Fibroblast of villous mesenchyme (primary cell): ENCODE measurements around the gene DNAH2. TPM values are rescaled to one million over a fixed set of nuclear protein-coding genes. Genes with fewer than 3 reads are reported as not detected.
"Not testable (repeated sequence)": the region's sequence is repeated elsewhere in the genome, so short reads cannot be mapped to it uniquely, and the experiment has no call there.

Experiments
- DNase-seq: peaks from one replicate; pipeline ENCODE4 v3.0.0-alpha.2; 2010; ENCODE audit warnings: low read depth
- H3K4me3 ChIP-seq: 2 replicates; pipeline ENCODE4 v1.5.1; 2011; ENCODE audit warnings: low read depth, mild to moderate bottlenecking, low read length
- total RNA-seq: library from RNA; depleted of rRNA; stranded (reverse); fragments of >200 nt; gene quantifications from 2 replicates; pipeline ENCODE4 v1.2.3, GENCODE V29; 2012
- TF ChIP-seq, protein P1 (sequence below): IDR thresholded peaks from 2 replicates; pipeline ENCODE4 v1.5.1; 2012; ENCODE audit warnings: low read depth, mild to moderate bottlenecking, low read length; ENCODE audit not compliant: insufficient read depth

Gene DNAH2
- total RNA-seq, 1 donor, result 0.43 TPM

DNA sequence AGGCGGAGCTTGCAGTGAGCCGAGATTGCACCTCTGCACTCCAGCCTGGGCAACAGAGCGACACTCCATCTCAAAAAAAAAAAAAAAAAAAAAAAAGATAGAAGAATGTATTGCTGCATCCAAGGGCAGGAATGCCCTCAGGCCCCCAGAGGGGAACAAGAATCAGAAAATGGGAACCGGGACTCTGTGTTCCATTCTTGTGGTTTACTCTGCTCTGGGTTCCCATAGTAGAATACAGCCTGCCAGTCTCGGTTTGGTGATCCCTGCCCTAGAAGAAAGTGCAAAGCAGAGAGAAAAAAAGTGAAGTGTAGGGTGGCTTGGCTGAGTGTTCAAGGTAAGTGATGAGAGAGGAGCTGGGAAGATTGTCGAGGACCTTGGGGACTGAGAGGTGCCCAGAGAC, 89.0 kb downstream of the DNAH2 start:
- TF ChIP-seq, protein P1, sequence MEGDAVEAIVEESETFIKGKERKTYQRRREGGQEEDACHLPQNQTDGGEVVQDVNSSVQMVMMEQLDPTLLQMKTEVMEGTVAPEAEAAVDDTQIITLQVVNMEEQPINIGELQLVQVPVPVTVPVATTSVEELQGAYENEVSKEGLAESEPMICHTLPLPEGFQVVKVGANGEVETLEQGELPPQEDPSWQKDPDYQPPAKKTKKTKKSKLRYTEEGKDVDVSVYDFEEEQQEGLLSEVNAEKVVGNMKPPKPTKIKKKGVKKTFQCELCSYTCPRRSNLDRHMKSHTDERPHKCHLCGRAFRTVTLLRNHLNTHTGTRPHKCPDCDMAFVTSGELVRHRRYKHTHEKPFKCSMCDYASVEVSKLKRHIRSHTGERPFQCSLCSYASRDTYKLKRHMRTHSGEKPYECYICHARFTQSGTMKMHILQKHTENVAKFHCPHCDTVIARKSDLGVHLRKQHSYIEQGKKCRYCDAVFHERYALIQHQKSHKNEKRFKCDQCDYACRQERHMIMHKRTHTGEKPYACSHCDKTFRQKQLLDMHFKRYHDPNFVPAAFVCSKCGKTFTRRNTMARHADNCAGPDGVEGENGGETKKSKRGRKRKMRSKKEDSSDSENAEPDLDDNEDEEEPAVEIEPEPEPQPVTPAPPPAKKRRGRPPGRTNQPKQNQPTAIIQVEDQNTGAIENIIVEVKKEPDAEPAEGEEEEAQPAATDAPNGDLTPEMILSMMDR, result no peak
- no peak overlapping the region for H3K4me3 ChIP-seq
- DNase-seq, result no peak

DNA sequence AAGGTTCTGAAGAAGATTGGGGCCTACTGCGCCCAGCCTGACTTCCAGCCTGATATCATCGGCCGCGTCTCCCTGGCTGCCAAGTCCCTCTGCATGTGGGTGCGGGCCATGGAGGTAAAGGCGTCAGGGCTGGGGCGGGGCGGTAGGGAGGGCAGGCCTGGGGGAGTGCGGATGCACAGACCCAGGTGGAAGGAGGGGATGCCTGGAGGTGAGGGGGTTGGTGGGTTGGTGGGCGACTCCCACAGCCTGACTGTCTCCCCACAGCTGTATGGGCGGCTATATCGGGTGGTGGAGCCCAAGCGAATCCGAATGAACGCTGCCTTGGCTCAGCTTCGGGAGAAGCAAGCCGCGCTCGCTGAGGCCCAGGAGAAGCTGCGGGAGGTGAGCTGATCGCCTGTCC, 89.7 kb downstream of the DNAH2 start:
- DNase-seq, result no peak
- H3K4me3 ChIP-seq, result no peak overlapping the region
- TF ChIP-seq, protein P1, result no peak

DNA sequence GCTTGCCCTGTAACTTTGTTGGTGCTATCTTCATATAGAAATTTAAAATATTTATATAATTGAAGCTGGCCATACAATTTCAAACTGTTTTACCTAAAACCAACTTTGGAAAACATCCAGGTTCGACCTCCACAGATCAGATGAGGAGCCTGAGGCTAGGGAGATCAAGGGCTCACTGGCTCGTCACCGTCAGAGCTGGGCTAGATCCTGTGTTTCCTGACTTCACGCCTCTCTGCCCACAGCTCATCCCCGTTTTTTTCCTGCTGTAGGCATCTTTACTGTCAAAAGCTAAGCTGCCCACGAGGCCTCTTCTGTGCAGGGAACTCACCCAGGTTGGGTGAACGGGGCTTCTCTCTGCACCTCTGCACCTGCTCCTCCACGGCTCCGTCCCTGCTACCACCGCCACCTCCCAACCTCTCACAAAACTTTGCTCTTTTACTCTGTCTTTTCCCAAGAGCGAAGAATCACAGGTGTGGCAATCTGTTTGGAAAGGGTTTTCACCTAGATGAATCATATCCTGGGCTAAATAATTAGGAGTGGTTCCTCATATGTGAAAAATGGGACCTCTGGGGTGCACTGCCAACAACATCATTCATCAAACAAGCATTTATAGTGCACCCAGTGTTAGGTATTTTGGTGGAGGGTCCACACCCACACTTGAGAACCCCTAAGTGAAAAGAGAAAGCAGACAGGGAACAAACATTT, 91.7 kb downstream of the DNAH2 start:
- TF ChIP-seq, protein P1, result no peak
- no peak for DNase-seq
- H3K4me3 ChIP-seq, result no peak overlapping the region

DNA sequence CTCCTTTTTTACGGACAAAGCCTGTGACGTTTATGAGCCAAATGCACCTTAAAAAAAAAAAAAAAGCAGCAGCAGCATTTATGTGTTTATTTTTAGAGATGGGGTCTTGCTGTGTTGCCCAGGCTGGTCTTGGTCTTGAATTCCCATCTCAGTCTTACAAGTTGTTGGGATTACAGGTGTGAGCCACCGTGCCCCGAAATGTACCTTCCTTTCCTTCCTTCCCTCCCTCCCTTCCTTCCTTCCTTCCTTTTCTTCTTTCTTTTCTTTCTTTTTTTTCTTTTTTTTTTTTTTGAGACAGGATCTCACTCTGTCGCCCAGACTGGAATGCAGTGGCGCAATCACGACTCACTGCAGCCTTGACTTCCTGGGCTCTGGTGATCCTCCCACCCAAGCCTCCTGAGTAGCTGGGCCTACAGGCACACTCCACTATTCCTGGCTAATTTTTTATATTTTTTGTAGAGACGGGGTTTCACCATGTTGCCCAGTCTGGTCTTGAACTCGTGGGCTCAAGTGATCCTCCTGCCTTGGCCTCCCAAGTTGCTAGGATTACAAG, 92.3 kb downstream of the DNAH2 start:
- H3K4me3 ChIP-seq, result not testable (repeated sequence)
- peak; percentile 24 for DNase-seq

DNA sequence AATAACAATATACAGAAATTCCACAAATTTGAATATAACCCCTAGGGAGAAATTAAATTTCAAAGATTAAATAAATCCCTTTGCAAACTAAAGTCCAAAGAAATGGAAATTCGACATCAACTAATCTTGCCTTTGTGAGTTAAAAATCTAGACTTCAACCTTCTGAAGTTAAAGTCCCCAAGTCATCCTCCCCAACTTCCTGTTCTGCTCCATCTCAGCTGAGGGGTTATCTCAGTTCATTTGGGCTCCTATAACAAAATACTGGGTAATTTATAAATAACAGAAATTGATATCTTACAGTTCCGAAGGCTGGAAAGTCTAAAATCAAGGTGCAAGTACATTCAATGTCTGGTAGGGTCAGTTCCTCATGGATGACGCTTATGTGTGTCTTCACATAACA, 93.7 kb downstream of the DNAH2 start:
- no peak for DNase-seq
- no peak overlapping the region for H3K4me3 ChIP-seq
- TF ChIP-seq, protein P1, result no peak

DNA sequence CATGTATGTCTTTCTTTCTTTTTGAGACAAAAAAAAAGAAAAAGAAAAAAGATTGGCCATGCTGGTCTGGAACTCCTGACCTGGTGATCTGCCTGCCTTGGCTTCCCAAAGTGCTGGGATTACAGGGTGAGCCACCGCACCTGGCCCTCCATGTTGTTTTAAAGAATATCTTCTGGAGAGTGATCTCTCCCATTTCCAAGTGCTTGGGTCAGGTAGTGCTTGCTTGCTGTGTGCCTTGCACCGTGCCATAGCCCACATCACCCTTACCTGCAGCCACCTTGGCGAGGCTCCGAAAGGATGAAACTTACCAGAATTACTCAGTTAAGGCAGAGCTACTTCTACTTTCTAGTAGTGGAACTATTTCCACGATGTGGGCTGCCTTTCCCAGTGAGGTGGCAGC, 97.4 kb downstream of the DNAH2 start:
- DNase-seq, result no peak
- no peak overlapping the region for H3K4me3 ChIP-seq
- TF ChIP-seq, protein P1, result no peak

DNA sequence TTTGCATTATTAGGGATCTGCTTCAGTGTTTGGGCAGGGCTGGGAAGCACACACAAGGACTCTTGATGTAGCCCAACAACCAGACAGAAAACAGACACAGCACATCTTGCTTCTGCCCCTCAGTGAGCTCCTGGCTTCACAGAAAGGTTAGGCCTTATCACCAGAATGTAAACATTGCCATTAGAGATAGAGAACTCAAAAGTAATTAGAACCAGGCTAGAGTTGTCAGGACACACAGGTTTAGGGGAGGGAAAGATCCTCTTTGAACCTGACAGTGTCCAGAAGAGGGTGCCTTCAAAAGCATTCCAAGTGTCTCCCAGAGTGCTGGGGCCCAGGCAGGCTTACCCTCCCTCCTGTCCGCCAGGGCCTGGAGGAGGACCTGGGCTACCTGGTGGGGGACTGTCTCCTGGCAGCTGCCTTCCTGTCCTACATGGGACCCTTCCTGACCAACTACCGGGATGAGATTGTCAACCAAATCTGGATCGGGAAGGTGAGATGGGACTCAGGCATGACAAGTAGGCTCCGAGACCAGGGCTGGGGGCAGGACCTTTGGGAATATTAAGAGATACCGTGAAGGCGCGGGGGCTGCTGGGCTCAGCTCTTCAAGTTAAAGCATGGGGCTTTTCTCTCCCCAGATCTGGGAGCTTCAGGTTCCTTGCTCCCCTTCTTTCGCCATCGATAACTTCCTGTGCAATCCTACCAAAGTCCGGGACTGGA, 99.5 kb downstream of the DNAH2 start:
- TF ChIP-seq, protein P1, result no peak
- H3K4me3 ChIP-seq, result no peak overlapping the region
- peak; percentile 23 for DNase-seq
